H1 (cell line): Measurements from ENCODE around the gene MS4A18. TPM values are rescaled to one million over a fixed set of nuclear protein-coding genes. Genes with fewer than 3 reads are reported as not detected.

Experiments used
- HDAC6 ChIP-seq: IDR thresholded peaks from one replicate; pipeline ENCODE4 v1.7.1; 2012; ENCODE audit warnings: low read depth, mild to moderate bottlenecking, inconsistent platforms, low read length, moderate library complexity
- POLR2AphosphoS5 ChIP-seq: IDR thresholded peaks from 2 replicates; pipeline ENCODE4 v1.6.1; 2011; ENCODE audit warnings: low read depth, low read length
- RNF2 ChIP-seq: fragments of 200-900, 300-1000 bp; sonication (generic); IDR thresholded peaks from 2 replicates; pipeline ENCODE4 v1.7.1; 2016; ENCODE audit warnings: borderline replicate concordance, low read depth, mild to moderate bottlenecking, antibody characterized with exemption, low read length; ENCODE audit not compliant: poor library complexity, severe bottlenecking; ENCODE audit errors: missing control alignments
- TAF7 ChIP-seq: optimal IDR thresholded peaks from 2 replicates; pipeline ENCODE3; 2011; ENCODE audit warnings: low read depth, mild to moderate bottlenecking, inconsistent platforms, low read length, moderate library complexity, borderline replicate concordance
- TEAD4 ChIP-seq: IDR thresholded peaks from 2 replicates; pipeline ENCODE4 v1.6.1; 2012; ENCODE audit warnings: low read depth, low read length, inconsistent platforms, mixed read lengths
- polyA plus RNA-seq, 7 experiments: library from polyadenylated mRNA; depleted of rRNA in 3 of 7; stranded (reverse) in 5 of 7; unstranded in 2 of 7; fragments of >200 nt in 5 of 7; fragments of 200-250 nt in 2 of 7; gene quantifications; 1 replicate in 5 of 7; 2 replicates in 1 of 7; 4 replicates in 1 of 7; pipeline versions ENCODE4 v1.2.1 to v1.2.3, GENCODE V29; 2011 to 2013; ENCODE audit warnings: missing spikeins in 2 of 7, mixed read lengths in 2 of 7
- total RNA-seq: library from RNA; stranded (reverse); fragmentation: NEBNext Ultra II Directional; extraction: Animal tissue kit (Norgen Biotek cat#: 25700); gene quantifications from 2 replicates; pipeline ENCODE4 v1.2.1, GENCODE V29; 2021

Gene MS4A18
- total and polyA plus RNA-seq, 2 of the 8 experiments (the other 6 are each of a cell fraction or from before 2014, with no cell fraction given), result not detected

DNA sequence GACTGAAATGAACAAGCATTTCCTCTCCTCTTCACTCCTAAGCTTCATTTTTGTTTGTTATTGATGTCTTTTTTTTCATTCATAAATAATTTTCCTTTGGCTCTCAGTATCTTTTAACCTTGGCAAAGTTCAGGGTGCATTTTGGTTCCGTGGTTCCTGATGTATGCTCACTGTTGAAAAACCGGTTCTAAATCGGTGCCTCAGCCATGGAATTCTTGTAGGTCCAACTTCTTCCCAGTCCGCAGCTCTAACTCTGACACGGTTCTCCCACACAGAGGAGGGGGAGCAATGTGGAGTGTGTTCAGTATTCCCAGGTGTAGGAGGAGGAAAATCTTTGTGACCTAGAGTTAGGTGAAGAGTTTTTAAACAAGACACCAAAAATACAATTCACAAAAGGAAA lies 19.6 kb downstream of the MS4A18 start (continued):
- no peak for TF ChIP-seq TAF7
- no peak for TF ChIP-seq RNF2
- TF ChIP-seq HDAC6, result no peak
- no peak for TF ChIP-seq POLR2AphosphoS5
- TF ChIP-seq TEAD4, result no peak
